Measurements from ENCODE around the gene TMEM9.

GRCh38 chr1:201157949-201158348 lies 3.7 kb upstream of the TMEM9 start:
- no peak for TF ChIP-seq TARDBP (IDR thresholded peaks at IDR 0.05)
- TF ChIP-seq HDGF (IDR thresholded peaks at IDR 0.05; ENCODE audit: borderline replicate concordance) = no peak
- TF ChIP-seq SP1 (IDR thresholded peaks at IDR 0.05) = no peak
- no peak for TF ChIP-seq SUZ12 (IDR thresholded peaks at IDR 0.05)

All from HEK293T (cell line).